Thymus (tissue), 11 donors: ENCODE measurements around the gene MYLK2. TPM values are rescaled to one million over a fixed set of nuclear protein-coding genes. Genes with fewer than 3 reads are reported as not detected.
A peak's percentile ranks its signal among the peaks of the same experiment; 100 is the strongest.

Source experiments
- DNase-seq, 9 donors: peaks; one replicate each; pipeline ENCODE4 v3.0.0-alpha.2; 2013; ENCODE audit warnings: low spot score in 9 of 9, low read depth in 6 of 9, missing footprints in 1 of 9
- H3K27ac ChIP-seq, 2 donors: one replicate each; pipeline ENCODE4 v1.5.1; 2013; ENCODE audit warnings: control low read depth in 1 of 2, low read depth in 1 of 2, low read length in 1 of 2, mild to moderate bottlenecking in 1 of 2, moderate library complexity in 1 of 2
- H3K27me3 ChIP-seq, 2 donors: one replicate each; pipeline ENCODE4 v1.5.1; 2013; ENCODE audit warnings: low read length in 1 of 2; ENCODE audit not compliant: control insufficient read depth in 2 of 2, insufficient read depth in 1 of 2
- H3K36me3 ChIP-seq, 2 donors: one replicate each; pipeline ENCODE4 v1.5.1; 2013; ENCODE audit warnings: low read length in 1 of 2, mild to moderate bottlenecking in 1 of 2, moderate library complexity in 1 of 2; ENCODE audit not compliant: control insufficient read depth in 2 of 2, insufficient read depth in 2 of 2
- H3K4me1 ChIP-seq, 2 donors: one replicate each; pipeline ENCODE4 v1.5.1; 2013; ENCODE audit warnings: low read length in 2 of 2; ENCODE audit not compliant: control insufficient read depth in 2 of 2, insufficient read depth in 2 of 2
- H3K4me3 ChIP-seq, 2 donors: one replicate each; pipeline ENCODE4 v1.5.1; 2013; ENCODE audit warnings: low read length in 2 of 2, control low read depth in 1 of 2, mild to moderate bottlenecking in 1 of 2
- H3K9me3 ChIP-seq, 2 donors: one replicate each; pipeline ENCODE4 v1.5.1; 2013; ENCODE audit warnings: low read length in 1 of 2, mild to moderate bottlenecking in 1 of 2; ENCODE audit not compliant: control insufficient read depth in 2 of 2, insufficient read depth in 1 of 2
- WGBS: extraction: QIAGEN DNeasy Blood & Tissue Kit; methylation state at CpG from one replicate; pipeline ENCODE4 v1.1.7; 2013; 5-methylcytosine and 5-hydroxymethylcytosine counted together
- polyA plus RNA-seq: library from polyadenylated mRNA; stranded (reverse); fragments of 200-250 nt; gene quantifications from one replicate; pipeline ENCODE4 v1.2.3, GENCODE V29; 2013
- total RNA-seq: library from RNA; stranded (reverse); fragments of 120-200 nt; gene quantifications from one replicate; pipeline ENCODE4 v1.2.4, GENCODE V29; 2013
- donor health status: healthy.

The MYLK2 gene
- total and polyA plus RNA-seq, 2 donors = 0.66 to 1.4 TPM

- no peaks in the 10 kb centered on the region for H3K9me3 ChIP-seq
- DNase-seq = no peak
- no peaks in the 10 kb centered on the region for H3K4me1 ChIP-seq
- H3K27me3 ChIP-seq = no peaks in the 10 kb centered on the region
- 96% methylated on average over 8 of the region's 8 CpGs for WGBS
- no peak overlapping the region for H3K27ac ChIP-seq
- no peak overlapping the region for H3K4me3 ChIP-seq
- H3K36me3 ChIP-seq = no peaks in the 10 kb centered on the region
Observed at GRCh38 chr20:31830406-31830981, 11.3 kb downstream of the MYLK2 start.

- 95% methylated on average over 6 of the region's 6 CpGs for WGBS
- no peak for DNase-seq
- Histone ChIP-seq H3K4me3 (no peak overlapping the region), H3K27me3 (no peaks in the 10 kb centered on the region), H3K27ac (no peak overlapping the region), H3K9me3 (no peaks in the 10 kb centered on the region), H3K4me1 (peaks cover 0 to 3% of the 10 kb centered on the region in 2 donors), H3K36me3 (no peaks in the 10 kb centered on the region)
Observed at GRCh38 chr20:31831211-31831610, 12.1 kb downstream of the MYLK2 start.

DNA sequence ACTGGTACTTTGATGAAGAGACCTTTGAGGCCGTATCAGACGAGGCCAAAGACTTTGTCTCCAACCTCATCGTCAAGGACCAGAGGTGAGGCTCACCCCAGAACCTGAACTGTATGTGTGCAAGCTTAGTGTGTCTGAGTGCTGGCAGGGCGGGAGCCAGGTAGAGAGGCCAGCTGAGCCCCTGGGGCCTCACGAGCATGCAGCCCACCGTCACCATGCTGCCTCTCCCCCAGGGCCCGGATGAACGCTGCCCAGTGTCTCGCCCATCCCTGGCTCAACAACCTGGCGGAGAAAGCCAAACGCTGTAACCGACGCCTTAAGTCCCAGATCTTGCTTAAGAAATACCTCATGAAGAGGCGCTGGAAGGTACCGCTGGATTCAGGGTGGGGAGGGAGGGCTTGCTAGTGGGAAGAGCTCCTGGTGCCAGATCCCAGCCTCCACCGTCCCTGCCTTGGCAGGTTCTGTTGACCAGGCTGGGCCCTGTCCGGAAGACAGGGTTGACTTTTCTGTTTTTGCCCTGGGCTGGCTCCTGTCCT, 12.7 kb downstream of the MYLK2 start:
- no peak overlapping the region for H3K27ac ChIP-seq
- no peaks in the 10 kb centered on the region for H3K36me3 ChIP-seq
- peaks cover 0 to 3% of the 10 kb centered on the region in 2 donors for H3K4me1 ChIP-seq
- WGBS = 96% methylated on average over 17 of the region's 17 CpGs
- H3K9me3 ChIP-seq = no peaks in the 10 kb centered on the region
- DNase-seq = no peak
- no peak overlapping the region for H3K4me3 ChIP-seq
- H3K27me3 ChIP-seq = no peaks in the 10 kb centered on the region

- Histone ChIP-seq H3K27me3 (no peaks in the 10 kb centered on the region), H3K4me3 (no peak overlapping the region), H3K27ac (no peak overlapping the region), H3K4me1 (peaks cover 0 to 3% of the 10 kb centered on the region in 2 donors), H3K36me3 (no peaks in the 10 kb centered on the region), H3K9me3 (no peaks in the 10 kb centered on the region)
- DNase-seq = peak in 4 of 9 donors; percentile 22 to 39 (median 33)
- 79% methylated on average over 14 of the region's 14 CpGs for WGBS
Observed at GRCh38 chr20:31833130-31833930, 14.2 kb downstream of the MYLK2 start.

DNA sequence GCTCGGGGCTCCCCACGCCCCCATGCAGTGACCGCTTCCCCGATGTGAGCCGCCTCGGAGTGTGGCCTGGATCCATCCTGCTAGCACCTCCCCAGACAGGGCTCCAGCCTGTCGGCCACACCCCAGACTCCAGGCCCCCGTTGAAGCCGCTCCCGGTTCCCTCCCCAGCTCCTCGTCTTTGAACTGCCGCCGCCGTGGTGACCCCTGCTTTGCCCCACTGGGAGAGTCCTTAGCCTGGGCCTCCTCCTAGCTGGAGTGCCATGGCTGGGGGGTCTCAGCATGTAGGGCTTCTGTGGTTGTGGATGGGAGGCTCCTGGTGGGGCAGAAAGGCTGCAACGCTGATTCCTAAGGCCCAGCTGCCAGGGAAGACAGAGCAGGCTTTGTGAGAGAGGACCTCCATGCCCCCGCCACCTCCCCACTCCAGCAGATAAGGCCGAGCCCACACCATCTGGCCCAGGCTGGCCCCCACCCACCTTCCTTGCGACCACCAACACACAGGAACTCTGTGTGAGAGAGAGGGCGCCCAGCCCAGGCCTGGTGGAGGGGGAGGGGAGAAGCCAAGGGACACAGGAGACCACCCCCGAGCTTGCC, 14.9 kb downstream of the MYLK2 start:
- H3K27me3 ChIP-seq = no peaks in the 10 kb centered on the region
- DNase-seq = no peak
- H3K4me1 ChIP-seq = peaks cover 0 to 3% of the 10 kb centered on the region in 2 donors
- H3K36me3 ChIP-seq = no peaks in the 10 kb centered on the region
- H3K9me3 ChIP-seq = no peaks in the 10 kb centered on the region
- no peak overlapping the region for H3K4me3 ChIP-seq
- WGBS = 91% methylated on average over 20 of the region's 20 CpGs
- H3K27ac ChIP-seq = no peak overlapping the region

- WGBS = 74% methylated on average over 9 of the region's 9 CpGs
- Histone ChIP-seq H3K27ac (no peak overlapping the region), H3K4me3 (no peak overlapping the region), H3K4me1 (peaks cover 0 to 3% of the 10 kb centered on the region in 2 donors), H3K27me3 (no peaks in the 10 kb centered on the region), H3K9me3 (no peaks in the 10 kb centered on the region), H3K36me3 (no peaks in the 10 kb centered on the region)
- DNase-seq = no peak
Observed at GRCh38 chr20:31835554-31835953, 16.4 kb downstream of the MYLK2 start.

DNA sequence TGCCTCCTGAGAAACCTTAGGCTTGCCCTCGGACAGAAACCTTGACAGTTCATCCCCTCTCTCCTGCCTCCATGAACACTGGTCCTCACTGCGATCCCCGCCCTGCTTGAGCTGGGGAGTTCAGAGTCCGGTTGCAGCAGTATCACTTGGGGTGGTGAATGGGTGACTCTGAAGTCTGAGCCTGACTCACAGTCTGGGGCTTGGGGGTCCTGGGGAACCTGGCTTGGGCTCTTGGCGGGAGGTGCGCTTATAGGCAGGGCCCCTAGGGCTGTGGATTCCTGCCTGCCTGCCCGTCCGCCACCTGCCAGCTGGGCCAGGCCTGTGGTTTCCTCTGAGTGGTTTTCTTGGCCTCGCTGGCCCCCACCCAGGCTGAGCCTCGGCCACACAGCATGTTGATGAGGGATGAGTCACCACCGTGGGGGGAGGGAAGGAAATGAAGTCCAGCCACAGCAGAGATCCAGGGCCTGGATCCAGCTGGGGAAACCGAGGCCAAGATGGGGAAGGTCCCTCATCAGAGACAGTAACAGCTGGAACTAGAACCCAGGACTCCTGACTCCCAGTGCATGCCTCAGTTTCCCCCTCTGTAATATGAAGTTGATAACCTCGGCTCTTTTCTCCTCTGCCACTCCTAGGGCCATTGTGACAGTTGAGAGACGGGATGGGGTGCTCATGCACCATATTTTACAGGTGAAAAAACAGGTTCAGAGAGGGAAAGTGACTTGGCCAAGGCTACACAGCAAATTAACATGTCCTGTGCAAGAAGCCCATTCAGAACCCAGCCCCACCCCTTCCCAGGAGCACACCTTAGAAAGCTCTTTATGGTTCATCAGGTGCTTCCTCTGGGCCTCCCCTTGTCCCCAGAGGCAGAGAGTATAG, 17.1 kb downstream of the MYLK2 start:
- H3K4me3 ChIP-seq = no peak overlapping the region
- WGBS = 14% methylated on average over 14 of the region's 14 CpGs
- H3K27me3 ChIP-seq = no peaks in the 10 kb centered on the region
- H3K9me3 ChIP-seq = no peaks in the 10 kb centered on the region
- DNase-seq = no peak
- H3K36me3 ChIP-seq = no peaks in the 10 kb centered on the region
- H3K27ac ChIP-seq = no peak overlapping the region
- peaks cover 0 to 3% of the 10 kb centered on the region in 2 donors for H3K4me1 ChIP-seq

DNA sequence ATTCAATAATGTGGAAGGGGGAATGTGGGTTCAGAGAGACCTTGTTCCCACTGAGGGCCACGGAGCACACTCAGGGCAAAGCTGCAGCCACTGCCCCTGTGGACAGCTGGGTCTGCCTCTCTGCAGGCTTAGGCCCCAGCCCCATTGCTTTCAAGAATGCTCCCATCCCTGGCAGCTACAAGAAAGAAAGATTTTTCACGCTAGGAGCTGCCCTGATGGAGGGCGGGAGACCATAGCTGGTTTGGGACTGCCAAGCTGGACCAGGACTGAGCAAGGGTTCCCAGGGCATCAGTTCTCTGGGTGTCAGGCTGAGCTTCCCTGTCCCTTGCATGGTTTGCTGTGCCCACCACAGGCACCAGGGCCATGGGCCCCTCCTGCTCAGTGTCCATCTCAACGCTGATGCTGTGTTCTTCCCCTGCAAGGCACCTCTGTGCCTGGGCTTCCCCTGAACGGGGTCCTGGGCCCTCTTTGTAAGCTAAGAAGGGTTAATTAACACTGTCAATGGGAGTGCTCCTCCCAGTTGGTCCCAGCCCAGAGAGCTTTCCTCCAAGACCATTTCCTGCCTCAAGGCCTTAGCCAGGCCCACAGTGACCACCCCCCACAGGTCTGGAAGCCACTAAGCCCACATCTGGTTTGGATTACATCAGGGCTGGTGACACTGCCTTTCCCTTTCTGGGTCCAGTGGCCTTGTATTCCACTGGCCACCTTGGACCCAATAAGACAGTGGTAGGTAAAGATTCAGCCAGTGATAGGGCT, 17.9 kb downstream of the MYLK2 start:
- H3K4me1 ChIP-seq = peaks cover 0 to 3% of the 10 kb centered on the region in 2 donors
- DNase-seq = no peak
- H3K4me3 ChIP-seq = no peak overlapping the region
- H3K36me3 ChIP-seq = no peaks in the 10 kb centered on the region
- WGBS = 88% methylated on average over 5 of the region's 5 CpGs
- H3K27ac ChIP-seq = no peak overlapping the region
- no peaks in the 10 kb centered on the region for H3K9me3 ChIP-seq
- no peaks in the 10 kb centered on the region for H3K27me3 ChIP-seq
